ENCODE results near the gene PEAK3. TPM values are rescaled to one million over a fixed set of nuclear protein-coding genes. Genes with fewer than 3 reads are reported as not detected.

The PEAK3 gene
- total and polyA plus RNA-seq, 4 donors: 0.31 to 7.4 (median 3.8) TPM

GRCh38 chr19:2230807-2231533, 51.0 kb downstream of the PEAK3 start:
- H3K27ac ChIP-seq (ENCODE audit: low read depth in 1 of 2, low read length in 1 of 2): no peak overlapping the region
- DNase-seq: no peak
- no peak for ATAC-seq (ENCODE audit: insufficient read depth, low FRiP score)
- H3K9ac ChIP-seq (ENCODE audit: insufficient read depth in 1 of 2, low read length in 2 of 2): no peak overlapping the region
- 79 to 83% methylated on average over 12 of the region's 12 CpGs for WGBS, 2 donors
- peaks cover 0 to 14% (median 4%) of the 10 kb centered on the region in 5 donors for H3K4me1 ChIP-seq (ENCODE audit: control insufficient read depth in 5 of 5, insufficient read depth in 5 of 5, low read length in 5 of 5)
- TF ChIP-seq CTCF (IDR thresholded peaks at IDR 0.05; ENCODE audit: control extremely low read depth, extremely low read depth): no peak
- H3K4me3 ChIP-seq: no peak overlapping the region
- no peaks in the 10 kb centered on the region for H3K27me3 ChIP-seq (ENCODE audit: control insufficient read depth in 3 of 3, insufficient read depth in 3 of 3, low read length in 2 of 3)
- no peaks in the 10 kb centered on the region for H3K9me3 ChIP-seq (ENCODE audit: control insufficient read depth in 4 of 4, insufficient read depth in 3 of 4, low read length in 3 of 4)
- H3K36me3 ChIP-seq (ENCODE audit: control insufficient read depth in 4 of 4, insufficient read depth in 4 of 4, low read length in 4 of 4): peaks cover 8 to 72% (median 11%) of the 10 kb centered on the region in 4 donors

DNA sequence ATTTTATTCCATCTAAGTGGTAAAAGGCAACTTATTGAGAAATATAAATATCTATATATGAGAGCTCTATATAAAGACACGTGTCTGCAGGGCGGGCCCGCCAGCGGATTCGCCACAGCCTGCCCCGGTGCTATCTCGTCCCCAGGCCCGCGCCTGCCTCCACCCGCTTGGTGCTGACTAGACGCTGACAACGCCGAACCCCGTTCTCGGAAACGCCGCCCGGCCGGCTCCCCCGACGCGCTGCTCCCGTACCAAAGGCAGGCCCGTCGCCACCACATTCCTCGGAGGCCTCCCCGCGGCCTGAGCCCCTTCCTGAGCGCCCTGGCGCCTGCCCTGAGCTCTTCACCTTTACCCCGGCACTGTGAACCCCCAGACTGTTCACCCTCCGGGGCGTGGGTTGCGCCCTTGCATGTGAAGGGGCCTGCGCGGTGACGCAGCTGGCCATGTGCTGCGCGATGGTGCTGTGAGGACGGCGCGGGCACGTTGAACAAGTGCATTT, 51.9 kb downstream of the PEAK3 start:
- H3K27me3 ChIP-seq (ENCODE audit: control insufficient read depth in 3 of 3, insufficient read depth in 3 of 3, low read length in 2 of 3): no peaks in the 10 kb centered on the region
- TF ChIP-seq CTCF (IDR thresholded peaks at IDR 0.05; ENCODE audit: control extremely low read depth, extremely low read depth): no peak
- H3K36me3 ChIP-seq (ENCODE audit: control insufficient read depth in 4 of 4, insufficient read depth in 4 of 4, low read length in 4 of 4): peaks cover 10 to 81% (median 15%) of the 10 kb centered on the region in 4 donors
- no peak overlapping the region for H3K9ac ChIP-seq (ENCODE audit: insufficient read depth in 1 of 2, low read length in 2 of 2)
- no peaks in the 10 kb centered on the region for H3K9me3 ChIP-seq (ENCODE audit: control insufficient read depth in 4 of 4, insufficient read depth in 3 of 4, low read length in 3 of 4)
- H3K4me1 ChIP-seq (ENCODE audit: control insufficient read depth in 5 of 5, insufficient read depth in 5 of 5, low read length in 5 of 5): peaks cover 0 to 13% (median 3%) of the 10 kb centered on the region in 5 donors
- no peak for DNase-seq
- no peak for ATAC-seq (ENCODE audit: insufficient read depth, low FRiP score)
- no peak overlapping the region for H3K27ac ChIP-seq (ENCODE audit: low read depth in 1 of 2, low read length in 1 of 2)
- no peak overlapping the region for H3K4me3 ChIP-seq
- 95% methylated on average over 43 of the region's 43 CpGs for WGBS, 2 donors

- Histone ChIP-seq H3K4me3 (no peak overlapping the region), H3K9me3 (ENCODE audit: control insufficient read depth in 4 of 4, insufficient read depth in 3 of 4, low read length in 3 of 4) (no peaks in the 10 kb centered on the region), H3K27me3 (ENCODE audit: control insufficient read depth in 3 of 3, insufficient read depth in 3 of 3, low read length in 2 of 3) (no peaks in the 10 kb centered on the region), H3K36me3 (ENCODE audit: control insufficient read depth in 4 of 4, insufficient read depth in 4 of 4, low read length in 4 of 4) (peaks cover 9 to 88% (median 17%) of the 10 kb centered on the region in 4 donors), H3K4me1 (ENCODE audit: control insufficient read depth in 5 of 5, insufficient read depth in 5 of 5, low read length in 5 of 5) (peaks cover 0 to 7% (median 0%) of the 10 kb centered on the region in 5 donors), H3K27ac (ENCODE audit: low read depth in 1 of 2, low read length in 1 of 2) (no peak overlapping the region), H3K9ac (ENCODE audit: insufficient read depth in 1 of 2, low read length in 2 of 2) (no peak overlapping the region)
- no peak for ATAC-seq (ENCODE audit: insufficient read depth, low FRiP score)
- WGBS, 2 donors: 95 to 97% methylated on average over 45 of the region's 45 CpGs
- no peak for DNase-seq
- no peak for TF ChIP-seq CTCF (IDR thresholded peaks at IDR 0.05; ENCODE audit: control extremely low read depth, extremely low read depth)
These were observed 52.6 kb downstream of the PEAK3 start for GRCh38 chr19:2229103-2230032.
